Fibroblast of the aortic adventitia (primary cell): ENCODE results near the gene ZFHX3. TPM values are rescaled to one million over a fixed set of nuclear protein-coding genes. Genes with fewer than 3 reads are reported as not detected.

ENCODE experiments used
- DNase-seq: peaks from one replicate; pipeline ENCODE4 v3.0.0-alpha.2; 2010; ENCODE audit warnings: low read depth
- H3K4me3 ChIP-seq: 2 replicates; pipeline ENCODE4 v1.5.1; 2011; ENCODE audit warnings: low read depth, mild to moderate bottlenecking, control low read depth, low read length, moderate library complexity
- CTCF ChIP-seq: IDR thresholded peaks from 2 replicates; pipeline ENCODE4 v1.5.1; 2011; ENCODE audit warnings: mild to moderate bottlenecking, low read length, control low read depth, inconsistent platforms; ENCODE audit not compliant: insufficient read depth
- total RNA-seq: library from RNA; depleted of rRNA; stranded (reverse); fragments of >200 nt; gene quantifications from 2 replicates; pipeline ENCODE4 v1.2.3, GENCODE V29; 2012; ENCODE audit warnings: low replicate concordance

ZFHX3 gene
- total RNA-seq, 1 donor: 8.1 TPM

GRCh38 chr16:73067671-73068540, 20.0 kb upstream of the ZFHX3 start:
- no peak for DNase-seq
- no peak for TF ChIP-seq CTCF
- no peak overlapping the region for H3K4me3 ChIP-seq

DNA sequence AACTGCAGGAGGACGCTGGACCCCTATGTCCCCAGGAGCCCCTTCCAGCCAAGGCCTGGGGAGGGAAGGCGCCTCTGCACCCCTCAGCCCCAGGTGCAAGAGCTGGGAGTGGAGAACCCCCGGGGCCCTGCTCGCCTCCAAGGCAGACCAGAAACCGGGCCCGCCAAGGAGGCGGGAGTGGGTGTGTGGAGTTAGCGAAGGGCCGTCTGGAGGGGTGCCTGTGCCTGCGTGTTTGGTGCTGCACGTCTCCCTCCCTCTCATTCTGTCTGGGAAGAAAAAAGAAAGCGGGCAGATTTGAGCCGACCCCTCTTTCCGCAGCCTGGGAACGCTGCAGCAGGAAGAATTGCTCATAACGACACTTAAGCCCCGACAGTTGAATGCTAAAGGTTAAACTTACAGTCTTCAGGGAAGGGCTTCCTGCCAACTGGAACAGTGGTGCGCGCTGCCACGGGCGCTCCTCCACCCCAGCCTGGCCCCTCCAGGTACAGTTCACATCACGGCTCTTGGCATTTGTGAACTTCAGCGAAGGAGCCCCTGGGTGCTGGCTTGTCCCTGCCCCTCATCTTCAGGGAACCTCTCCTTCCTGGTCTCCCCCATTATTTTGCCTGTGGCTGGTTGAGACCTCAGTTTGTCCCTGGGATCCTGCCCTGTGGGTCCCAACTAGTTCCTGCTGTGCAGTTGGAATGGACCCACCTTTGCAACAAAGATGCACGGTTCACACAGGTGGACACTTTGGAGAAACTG, 19.2 kb upstream of the ZFHX3 start:
- peak; percentile 46 for DNase-seq
- H3K4me3 ChIP-seq: no peak overlapping the region
- TF ChIP-seq CTCF: no peak

GRCh38 chr16:73066331-73066926, 18.5 kb upstream of the ZFHX3 start:
- TF ChIP-seq CTCF: no peak
- H3K4me3 ChIP-seq: no peak overlapping the region
- no peak for DNase-seq

GRCh38 chr16:73065632-73066330, 17.9 kb upstream of the ZFHX3 start:
- TF ChIP-seq CTCF: no peak
- no peak overlapping the region for H3K4me3 ChIP-seq
- peak; percentile 52 for DNase-seq

GRCh38 chr16:73064994-73065545, 17.1 kb upstream of the ZFHX3 start:
- DNase-seq: no peak
- peak overlapping the region; percentile 32 for H3K4me3 ChIP-seq
- no peak for TF ChIP-seq CTCF
